Forelimb muscle (tissue), 1 donor: ENCODE data around the gene FLNC. TPM values are rescaled to one million over a fixed set of nuclear protein-coding genes. Genes with fewer than 3 reads are reported as not detected.
A peak's percentile ranks its signal among the peaks of the same experiment; 100 is the strongest.

Source experiments
- DNase-seq: peaks from one replicate; pipeline ENCODE4 v3.0.0-alpha.2; 2013; ENCODE audit warnings: low read depth
- polyA plus RNA-seq: library from polyadenylated mRNA; unstranded; fragments of 120-200 nt; gene quantifications from one replicate; pipeline ENCODE4 v1.2.1, GENCODE V29; 2013; ENCODE audit not compliant: insufficient read length

FLNC gene
- polyA plus RNA-seq, 1 donor, result 642 TPM

- DNase-seq, result no peak
Measured at GRCh38 chr7:128861957-128862570, 31.9 kb downstream of the FLNC start.

GRCh38 chr7:128862571-128863432 lies 32.6 kb downstream of the FLNC start, which contains the start of gene ATP6V1F:
Gene ATP6V1F, plus strand, starts transcription at chr7:128862856. Its CDS starts 49 bp downstream, at chr7:128862905.
- peak; percentile 94 for DNase-seq

GRCh38 chr7:128863433-128863989 lies 33.3 kb downstream of the FLNC start:
- DNase-seq, result no peak

- DNase-seq, result no peak
Measured at GRCh38 chr7:128865303-128865702, 35.1 kb downstream of the FLNC start.

GRCh38 chr7:128865996-128866877 lies 36.0 kb downstream of the FLNC start:
- DNase-seq, result no peak

- DNase-seq, result no peak
Measured at GRCh38 chr7:128867241-128867640, 37.0 kb downstream of the FLNC start.

- DNase-seq, result no peak
Measured at GRCh38 chr7:128867842-128868623, 37.8 kb downstream of the FLNC start.

- DNase-seq, result no peak
Measured at GRCh38 chr7:128868624-128869137, 38.5 kb downstream of the FLNC start.

GRCh38 chr7:128869138-128869943 lies 39.1 kb downstream of the FLNC start:
- DNase-seq, result no peak

- no peak for DNase-seq
Measured at GRCh38 chr7:128869944-128870285, 39.7 kb downstream of the FLNC start.

GRCh38 chr7:128871050-128871449 lies 40.8 kb downstream of the FLNC start:
- no peak for DNase-seq

- DNase-seq, result no peak
Measured at GRCh38 chr7:128872394-128872824, 42.2 kb downstream of the FLNC start.

- no peak for DNase-seq
Measured at GRCh38 chr7:128873234-128873633, 43.0 kb downstream of the FLNC start.

GRCh38 chr7:128874140-128875031 lies 44.2 kb downstream of the FLNC start:
- DNase-seq, result no peak

GRCh38 chr7:128875523-128875948 lies 45.3 kb downstream of the FLNC start:
- DNase-seq, result no peak

GRCh38 chr7:128876127-128876526 lies 45.9 kb downstream of the FLNC start:
- no peak for DNase-seq

GRCh38 chr7:128876586-128876977 lies 46.4 kb downstream of the FLNC start:
- no peak for DNase-seq

- DNase-seq, result no peak
Measured at GRCh38 chr7:128876978-128877755, 47.0 kb downstream of the FLNC start.
